ENCODE measurements around the gene PORCN. TPM values are rescaled to one million over a fixed set of nuclear protein-coding genes. Genes with fewer than 3 reads are reported as not detected.
"Not testable (repeated sequence)": the region's sequence is repeated elsewhere in the genome, so short reads cannot be mapped to it uniquely, and the experiment has no call there.

The PORCN gene
- total RNA-seq, 1 donor = 13.6 TPM

GRCh38 chrX:48533165-48533564 is 24.4 kb downstream of the PORCN start:
- H3K9me3 ChIP-seq (ENCODE audit: low read depth, low read length) = no peaks in the 10 kb centered on the region
- H3K27me3 ChIP-seq (ENCODE audit: insufficient read depth, low read length) = no peaks in the 10 kb centered on the region
- H3K4me1 ChIP-seq (ENCODE audit: insufficient read depth, low read length) = no peaks in the 10 kb centered on the region
- H3K4me3 ChIP-seq (ENCODE audit: low read length) = no peak overlapping the region

- H3K27me3 ChIP-seq (ENCODE audit: insufficient read depth, low read length) = no peaks in the 10 kb centered on the region
- H3K4me1 ChIP-seq (ENCODE audit: insufficient read depth, low read length) = peaks cover 18% of the 10 kb centered on the region
- H3K4me3 ChIP-seq (ENCODE audit: low read length) = no peak overlapping the region
- H3K9me3 ChIP-seq (ENCODE audit: low read depth, low read length) = no peaks in the 10 kb centered on the region
These were observed 30.0 kb downstream of the PORCN start for GRCh38 chrX:48538641-48539344.

GRCh38 chrX:48539345-48540027 is 30.7 kb downstream of the PORCN start, which contains the start of gene TBC1D25:
Gene TBC1D25, plus strand, starts transcription at chrX:48539714. Its CDS starts 84 bp downstream, at chrX:48539798.
- Histone ChIP-seq H3K9me3 (ENCODE audit: low read depth, low read length) (no peaks in the 10 kb centered on the region), H3K27me3 (ENCODE audit: insufficient read depth, low read length) (no peaks in the 10 kb centered on the region), H3K4me3 (ENCODE audit: low read length) (peak within 1 kb of the TSS; percentile 55), H3K4me1 (ENCODE audit: insufficient read depth, low read length) (peaks cover 18% of the 10 kb centered on the region)

GRCh38 chrX:48540028-48540375 is 31.2 kb downstream of the PORCN start:
- H3K27me3 ChIP-seq (ENCODE audit: insufficient read depth, low read length) = no peaks in the 10 kb centered on the region
- H3K9me3 ChIP-seq (ENCODE audit: low read depth, low read length) = no peaks in the 10 kb centered on the region
- H3K4me1 ChIP-seq (ENCODE audit: insufficient read depth, low read length) = peaks cover 18% of the 10 kb centered on the region
- peak overlapping the region; percentile 55 for H3K4me3 ChIP-seq (ENCODE audit: low read length)

- Histone ChIP-seq H3K9me3 (ENCODE audit: low read depth, low read length) (no peaks in the 10 kb centered on the region), H3K4me1 (ENCODE audit: insufficient read depth, low read length) (peaks cover 18% of the 10 kb centered on the region), H3K27me3 (ENCODE audit: insufficient read depth, low read length) (no peaks in the 10 kb centered on the region), H3K4me3 (ENCODE audit: low read length) (peak overlapping the region; percentile 55)
These were observed 31.7 kb downstream of the PORCN start for GRCh38 chrX:48540480-48540879.

DNA sequence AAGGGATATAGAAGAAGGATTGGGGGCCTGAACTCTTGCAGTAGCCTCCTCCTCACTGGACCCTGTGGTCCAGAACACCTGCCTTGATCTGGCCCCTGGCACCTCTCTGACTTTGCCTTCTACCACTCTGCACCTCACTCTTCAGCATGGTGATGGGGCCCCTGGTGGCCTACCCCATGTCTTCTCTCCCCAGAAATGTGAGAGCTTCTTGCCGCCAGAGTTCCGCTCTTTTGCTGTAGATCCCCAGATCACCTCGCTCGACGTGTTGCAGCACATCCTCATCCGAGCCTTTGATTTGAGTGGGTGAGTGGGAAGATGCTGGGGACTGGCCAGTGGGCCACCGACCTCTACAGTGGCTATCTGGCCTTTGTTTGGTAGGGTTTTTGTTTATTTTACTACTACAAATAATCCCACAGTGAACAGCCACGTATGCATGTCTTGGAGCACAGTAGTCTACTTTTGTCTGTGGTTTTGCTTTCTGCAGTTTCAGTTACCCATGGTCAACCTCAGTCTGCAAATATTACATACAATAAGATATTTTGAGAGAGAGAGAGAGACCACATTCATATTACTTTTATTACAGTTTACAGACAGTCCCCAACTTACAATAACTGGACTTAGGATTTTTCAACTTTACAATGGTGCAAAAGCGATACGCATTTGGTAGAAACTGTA is 32.5 kb downstream of the PORCN start:
- H3K27me3 ChIP-seq (ENCODE audit: insufficient read depth, low read length) = no peaks in the 10 kb centered on the region

DNA sequence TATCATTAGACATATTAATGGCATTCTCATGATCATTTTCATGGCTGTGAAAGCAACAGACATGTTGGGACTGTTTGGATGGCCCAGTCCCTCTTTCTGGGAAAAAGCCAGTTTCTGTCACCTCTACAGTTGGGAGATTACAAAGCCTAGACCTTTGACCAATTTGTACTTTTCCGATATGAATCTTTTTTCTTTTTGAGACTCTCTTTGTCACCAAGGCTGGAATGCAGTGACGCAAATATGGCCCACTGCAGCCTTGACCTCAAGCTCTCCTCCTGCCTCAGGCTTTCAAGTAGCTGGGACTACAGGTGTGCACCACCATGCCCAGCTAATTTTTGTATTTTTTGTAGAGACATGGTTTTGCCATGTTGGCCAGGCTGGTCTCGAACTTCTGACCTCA is 40.1 kb downstream of the PORCN start:
- Histone ChIP-seq H3K4me1 (ENCODE audit: insufficient read depth, low read length) (peaks cover 3% of the 10 kb centered on the region), H3K4me3 (ENCODE audit: low read length) (no peak overlapping the region), H3K27me3 (ENCODE audit: insufficient read depth, low read length) (no peaks in the 10 kb centered on the region), H3K9me3 (ENCODE audit: low read depth, low read length) (no peaks in the 10 kb centered on the region)

More for the DNA sequence above, 32.5 kb downstream of the PORCN start:
- no peak overlapping the region for H3K4me3 ChIP-seq (ENCODE audit: low read length)
- H3K4me1 ChIP-seq (ENCODE audit: insufficient read depth, low read length) = peaks cover 18% of the 10 kb centered on the region
- H3K9me3 ChIP-seq (ENCODE audit: low read depth, low read length) = no peaks in the 10 kb centered on the region

- not testable (repeated sequence) for H3K27me3 ChIP-seq (ENCODE audit: insufficient read depth, low read length); H3K9me3 ChIP-seq (ENCODE audit: low read depth, low read length); H3K4me1 ChIP-seq (ENCODE audit: insufficient read depth, low read length); H3K4me3 ChIP-seq (ENCODE audit: low read length)
These were observed 47.0 kb downstream of the PORCN start for GRCh38 chrX:48555731-48556325.

- no peak overlapping the region for H3K4me3 ChIP-seq (ENCODE audit: low read length)
- no peaks in the 10 kb centered on the region for H3K4me1 ChIP-seq (ENCODE audit: insufficient read depth, low read length)
- no peaks in the 10 kb centered on the region for H3K27me3 ChIP-seq (ENCODE audit: insufficient read depth, low read length)
- no peaks in the 10 kb centered on the region for H3K9me3 ChIP-seq (ENCODE audit: low read depth, low read length)
These were observed 49.5 kb downstream of the PORCN start for GRCh38 chrX:48558271-48558670.

GRCh38 chrX:48559636-48560035 is 50.8 kb downstream of the PORCN start:
- Histone ChIP-seq H3K27me3 (ENCODE audit: insufficient read depth, low read length) (no peaks in the 10 kb centered on the region), H3K4me3 (ENCODE audit: low read length) (no peak overlapping the region), H3K9me3 (ENCODE audit: low read depth, low read length) (no peaks in the 10 kb centered on the region), H3K4me1 (ENCODE audit: insufficient read depth, low read length) (no peaks in the 10 kb centered on the region)

DNA sequence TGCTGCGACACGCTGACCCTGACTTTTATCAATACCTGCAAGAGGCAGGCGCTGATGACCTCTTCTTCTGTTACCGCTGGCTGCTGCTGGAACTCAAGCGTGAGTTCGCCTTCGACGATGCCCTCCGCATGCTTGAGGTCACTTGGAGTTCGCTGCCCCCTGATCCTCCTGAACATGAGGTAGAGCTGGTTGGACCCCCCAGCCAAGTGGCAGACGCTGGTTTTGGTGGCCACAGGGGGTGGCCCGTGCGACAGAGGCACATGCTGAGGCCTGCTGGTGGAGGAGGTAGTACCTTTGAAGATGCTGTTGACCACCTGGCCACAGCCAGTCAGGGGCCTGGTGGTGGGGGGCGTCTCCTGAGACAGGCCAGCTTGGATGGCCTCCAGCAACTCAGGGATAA is 51.3 kb downstream of the PORCN start:
- no peaks in the 10 kb centered on the region for H3K4me1 ChIP-seq (ENCODE audit: insufficient read depth, low read length)
- H3K9me3 ChIP-seq (ENCODE audit: low read depth, low read length) = no peaks in the 10 kb centered on the region
- H3K27me3 ChIP-seq (ENCODE audit: insufficient read depth, low read length) = no peaks in the 10 kb centered on the region

DNA sequence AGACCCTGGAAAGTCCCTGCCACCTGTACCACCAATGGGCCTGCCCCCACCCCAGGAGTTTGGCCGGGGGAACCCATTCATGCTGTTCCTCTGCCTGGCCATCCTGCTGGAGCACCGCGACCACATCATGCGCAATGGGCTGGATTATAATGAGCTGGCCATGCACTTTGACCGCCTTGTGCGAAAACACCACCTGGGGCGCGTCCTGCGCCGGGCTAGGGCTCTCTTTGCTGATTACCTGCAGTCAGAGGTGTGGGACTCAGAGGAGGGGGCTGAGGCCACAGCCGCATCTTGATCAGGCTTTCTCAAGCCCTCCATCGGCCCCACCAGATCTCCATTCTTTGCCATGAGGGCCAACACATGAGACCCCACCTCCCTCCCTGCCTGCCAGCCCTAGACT is 51.9 kb downstream of the PORCN start:
- no peaks in the 10 kb centered on the region for H3K4me1 ChIP-seq (ENCODE audit: insufficient read depth, low read length)
- H3K4me3 ChIP-seq (ENCODE audit: low read length) = no peak overlapping the region
- no peaks in the 10 kb centered on the region for H3K27me3 ChIP-seq (ENCODE audit: insufficient read depth, low read length)
- no peaks in the 10 kb centered on the region for H3K9me3 ChIP-seq (ENCODE audit: low read depth, low read length)

More for the DNA sequence above, 51.3 kb downstream of the PORCN start:
- H3K4me3 ChIP-seq (ENCODE audit: low read length) = no peak overlapping the region

- no peak overlapping the region for H3K4me3 ChIP-seq (ENCODE audit: low read length)
- no peaks in the 10 kb centered on the region for H3K27me3 ChIP-seq (ENCODE audit: insufficient read depth, low read length)
- H3K9me3 ChIP-seq (ENCODE audit: low read depth, low read length) = no peaks in the 10 kb centered on the region
- peaks cover 2% of the 10 kb centered on the region for H3K4me1 ChIP-seq (ENCODE audit: insufficient read depth, low read length)
These were observed 61.2 kb downstream of the PORCN start for GRCh38 chrX:48569958-48570357.

Measured in mononuclear cell (primary cell).